GM19455 (cell line): ENCODE data around the gene IL36G.

ENCODE experiments used
- ATAC-seq: cut with Tn5 transposase; IDR thresholded peaks from one replicate; pipeline ENCODE4 v1.9.1; 2021; ENCODE audit not compliant: unreplicated experiment

IL36G gene

DNA sequence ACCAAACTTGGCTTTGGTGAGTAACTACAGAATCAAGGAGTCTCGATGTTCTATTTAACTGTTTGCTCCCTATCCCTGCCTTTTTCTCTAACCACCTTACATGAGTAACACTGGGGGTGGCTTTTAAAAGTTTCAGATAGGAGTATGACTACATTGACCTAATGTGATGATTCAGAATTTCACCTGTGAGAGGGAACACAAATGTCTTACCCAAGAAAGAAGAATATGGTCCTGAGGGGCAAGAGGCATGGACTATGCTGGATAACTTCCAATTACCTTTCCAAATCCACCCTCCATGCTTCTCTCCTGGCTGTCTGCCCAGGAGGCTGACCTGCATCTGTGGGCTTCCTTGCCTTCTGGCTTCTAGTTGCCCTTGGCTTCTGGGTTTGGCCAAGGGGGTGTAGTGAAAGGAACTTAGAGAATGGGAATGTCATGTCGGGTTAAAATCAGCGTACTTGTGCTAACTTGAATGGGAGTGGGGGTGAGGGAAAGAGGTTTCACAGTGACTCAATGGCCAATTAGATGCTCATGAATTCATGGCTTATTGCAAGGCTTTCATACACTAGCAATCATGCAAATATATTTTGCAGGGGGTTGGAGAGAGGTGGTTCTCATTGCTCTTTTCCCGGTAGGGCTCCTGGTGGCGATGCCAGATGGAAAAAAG, 5.3 kb upstream of the IL36G start:
- ATAC-seq, result no peak

DNA sequence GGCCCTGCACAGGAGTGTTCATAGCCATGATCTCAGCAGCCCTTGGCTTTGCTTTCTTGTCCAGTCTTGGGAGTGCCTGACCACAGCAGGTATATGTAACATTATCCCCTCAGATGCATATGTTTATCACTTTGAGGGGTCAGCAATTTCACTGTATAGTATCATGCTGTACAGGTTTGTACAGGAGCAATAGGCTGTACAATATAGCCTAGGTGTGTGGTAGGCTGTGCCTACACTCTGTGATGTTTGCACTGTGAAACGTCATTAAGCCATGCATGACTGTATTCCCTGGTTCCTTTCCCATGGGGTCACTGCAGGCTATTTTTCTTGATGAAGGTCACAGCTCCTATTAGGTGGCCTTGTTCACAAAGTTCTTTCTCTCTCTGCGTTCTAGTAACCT, 4.7 kb upstream of the IL36G start:
- no peak for ATAC-seq

DNA sequence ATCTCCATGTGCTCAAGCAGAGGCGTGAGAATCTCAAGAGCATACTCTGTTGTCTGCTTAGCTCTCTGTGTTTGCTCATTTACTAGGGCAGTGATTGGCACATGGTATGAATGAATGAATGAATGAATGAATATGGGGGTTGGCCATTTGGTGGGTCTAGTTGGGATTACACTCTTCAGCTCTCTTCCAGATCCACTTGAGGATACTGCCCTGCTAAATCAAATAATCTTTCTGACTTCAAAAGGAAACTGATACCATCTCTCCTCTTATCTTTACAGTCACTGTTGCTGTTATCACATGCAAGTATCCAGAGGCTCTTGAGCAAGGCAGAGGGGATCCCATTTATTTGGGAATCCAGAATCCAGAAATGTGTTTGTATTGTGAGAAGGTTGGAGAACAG, 1.9 kb downstream of the IL36G start:
- no peak for ATAC-seq

DNA sequence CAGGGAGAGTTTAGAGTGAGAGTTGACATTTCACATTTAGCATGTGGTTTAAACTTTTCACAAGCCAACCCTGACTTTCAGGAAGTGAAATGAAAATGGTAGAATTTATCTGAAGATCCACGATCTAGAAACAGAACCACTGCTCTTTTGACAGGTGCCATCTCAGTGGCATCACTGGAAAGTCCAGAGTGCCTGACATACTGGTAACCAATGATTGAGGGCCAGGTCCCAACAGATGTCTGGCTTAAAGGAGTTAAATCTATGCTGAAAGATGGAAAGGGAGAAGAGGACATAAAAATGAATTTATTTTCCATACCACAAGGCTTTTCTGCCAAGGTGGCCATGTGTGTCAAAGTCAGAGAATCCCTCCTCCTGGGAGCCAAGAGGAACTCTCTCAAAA, 2.7 kb downstream of the IL36G start:
- no peak for ATAC-seq

DNA sequence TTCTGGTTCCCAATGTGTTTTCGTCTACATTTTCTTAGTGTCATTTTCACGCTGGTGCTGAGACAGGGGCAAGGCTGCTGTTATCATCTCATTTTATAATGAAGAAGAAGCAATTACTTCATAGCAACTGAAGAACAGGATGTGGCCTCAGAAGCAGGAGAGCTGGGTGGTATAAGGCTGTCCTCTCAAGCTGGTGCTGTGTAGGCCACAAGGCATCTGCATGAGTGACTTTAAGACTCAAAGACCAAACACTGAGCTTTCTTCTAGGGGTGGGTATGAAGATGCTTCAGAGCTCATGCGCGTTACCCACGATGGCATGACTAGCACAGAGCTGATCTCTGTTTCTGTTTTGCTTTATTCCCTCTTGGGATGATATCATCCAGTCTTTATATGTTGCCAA, 7.3 kb downstream of the IL36G start:
- ATAC-seq, result no peak

DNA sequence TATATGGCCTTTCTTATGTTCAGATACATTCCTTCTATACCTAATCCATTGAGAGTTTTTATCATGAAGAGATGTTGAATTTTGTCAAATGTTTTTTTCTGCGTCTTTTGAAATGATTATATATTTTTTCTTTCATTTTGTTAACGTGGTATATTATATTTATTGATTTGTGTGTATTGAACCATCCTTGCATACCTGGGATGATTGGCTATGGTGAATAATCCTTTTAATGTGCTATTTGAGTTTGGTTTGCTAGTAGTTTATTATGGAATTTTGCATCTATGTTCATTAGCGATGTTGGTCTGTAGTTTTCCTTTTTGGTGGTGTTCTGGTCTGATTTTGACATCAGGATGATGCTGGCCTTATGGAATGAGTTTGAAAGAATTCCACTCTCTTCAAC, 11.8 kb downstream of the IL36G start:
- ATAC-seq, result no peak

DNA sequence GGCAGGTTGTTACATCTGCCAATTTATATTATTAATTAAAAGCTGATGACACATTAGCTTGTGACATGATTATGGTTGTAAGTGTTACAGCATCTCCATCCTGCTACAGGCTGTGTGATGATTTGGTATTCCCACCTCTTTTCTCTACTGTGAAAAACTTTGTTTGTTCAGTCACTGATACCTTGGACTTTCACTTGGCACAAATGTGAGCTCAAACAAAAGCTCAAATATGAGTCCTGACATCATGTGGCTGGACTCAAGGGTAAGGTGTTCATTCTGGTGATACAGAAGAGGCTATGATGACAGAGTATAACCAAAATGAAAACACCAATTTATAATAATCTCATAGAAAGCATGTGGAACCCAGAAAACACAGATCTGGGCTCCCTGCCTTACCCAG, 16.0 kb downstream of the IL36G start:
- no peak for ATAC-seq

DNA sequence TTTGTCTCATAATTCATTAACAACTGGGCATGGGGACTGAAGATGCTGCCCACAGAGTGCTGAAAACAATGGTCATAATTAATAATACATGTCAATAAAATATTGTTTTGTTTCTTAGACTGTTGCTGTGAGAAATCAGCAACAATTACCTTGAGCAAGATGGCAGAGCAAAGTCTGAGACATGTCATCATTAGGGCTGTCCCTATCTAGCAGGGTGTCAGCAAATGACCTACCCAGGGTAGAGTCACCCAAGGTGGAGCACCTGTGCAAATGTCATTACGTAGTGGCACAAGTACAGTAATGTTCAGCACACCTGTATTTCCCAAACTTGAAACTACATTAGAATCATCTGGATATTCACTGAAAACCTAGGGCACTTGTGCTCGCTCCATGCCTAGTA, 16.8 kb downstream of the IL36G start:
- ATAC-seq, result no peak

DNA sequence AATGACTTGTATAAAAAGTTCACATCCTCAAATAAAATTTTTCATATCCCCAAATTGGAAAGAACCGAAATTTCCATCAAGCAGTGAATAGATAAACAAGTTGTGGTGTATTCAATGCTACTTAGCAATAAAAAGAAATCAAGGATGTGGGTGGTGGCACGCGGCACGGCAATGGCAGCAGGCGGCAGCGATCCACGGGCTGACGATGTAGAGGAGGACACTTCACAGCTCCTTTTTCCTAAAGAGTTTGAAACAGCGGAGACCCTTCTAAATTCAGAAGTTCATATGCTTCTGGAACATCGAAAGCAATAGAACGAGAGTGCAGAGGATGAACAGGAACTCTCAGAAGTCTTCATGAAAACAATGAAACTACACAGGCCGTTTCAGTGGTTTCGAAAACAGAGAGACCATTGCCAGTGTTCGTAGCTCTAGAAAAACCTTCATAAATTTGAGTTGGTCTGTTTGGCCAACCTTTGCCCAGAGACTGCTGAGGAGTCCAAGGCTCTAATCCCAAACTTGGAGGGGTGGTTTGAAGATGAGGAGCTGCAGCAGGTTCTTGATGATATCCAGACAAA, 17.6 kb downstream of the IL36G start:
- no peak for ATAC-seq

DNA sequence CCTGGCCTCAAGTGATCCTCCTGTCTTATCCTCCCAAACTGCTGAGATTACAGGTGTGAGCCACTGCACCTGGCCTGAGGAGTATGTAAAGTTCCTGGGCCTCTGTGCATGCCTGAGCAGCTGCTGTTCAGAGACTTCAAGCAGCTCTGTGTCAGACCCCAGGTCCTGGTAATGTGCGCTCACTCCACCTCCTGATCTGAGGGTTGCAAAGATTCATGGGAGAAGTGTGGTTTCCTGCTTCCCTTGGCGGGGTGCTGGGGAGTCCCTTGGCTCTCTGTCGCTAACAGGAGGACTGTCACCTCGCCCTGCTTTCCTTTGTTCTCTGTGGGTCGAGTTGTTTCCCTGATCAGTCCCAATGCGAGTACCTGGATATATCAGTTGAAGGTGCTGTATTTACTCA, 18.8 kb downstream of the IL36G start:
- ATAC-seq, result no peak

DNA sequence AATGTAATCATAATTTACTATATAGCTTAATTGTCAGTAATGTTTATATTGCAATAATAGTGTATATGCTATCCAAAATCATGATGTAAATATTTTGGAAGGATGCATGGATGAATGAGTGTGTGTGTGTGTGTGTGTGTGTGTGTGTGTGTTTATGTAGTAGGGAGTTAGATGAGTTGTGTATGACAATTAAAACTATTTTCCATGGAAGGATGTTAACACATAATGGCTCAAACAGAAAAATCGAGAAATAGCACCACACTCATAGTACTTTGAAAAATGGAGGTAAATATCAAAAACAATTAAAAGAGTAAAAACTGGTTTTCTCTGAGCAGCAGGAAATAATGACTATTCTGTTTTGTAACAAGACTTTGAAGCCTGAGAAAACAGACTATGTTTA, 19.3 kb downstream of the IL36G start:
- no peak for ATAC-seq

DNA sequence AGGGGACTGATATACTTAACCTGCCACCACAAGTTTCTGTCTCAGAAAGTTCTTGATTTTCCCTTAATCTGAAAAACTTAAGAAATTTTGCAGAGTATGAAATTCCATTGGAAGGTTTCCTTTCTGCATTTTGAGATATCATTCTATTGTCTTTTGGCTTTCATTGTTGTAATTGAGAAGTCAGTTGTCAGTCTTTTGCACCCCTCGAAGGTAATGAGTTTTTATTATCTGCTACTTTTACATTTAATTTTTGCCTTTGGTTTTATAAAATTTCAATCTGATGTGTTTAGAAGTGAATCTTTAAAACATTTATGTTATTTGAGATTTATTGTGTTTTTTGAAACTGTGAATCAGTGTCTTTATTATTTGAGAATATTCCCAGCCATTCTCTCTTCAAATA, 22.6 kb downstream of the IL36G start:
- no peak for ATAC-seq

DNA sequence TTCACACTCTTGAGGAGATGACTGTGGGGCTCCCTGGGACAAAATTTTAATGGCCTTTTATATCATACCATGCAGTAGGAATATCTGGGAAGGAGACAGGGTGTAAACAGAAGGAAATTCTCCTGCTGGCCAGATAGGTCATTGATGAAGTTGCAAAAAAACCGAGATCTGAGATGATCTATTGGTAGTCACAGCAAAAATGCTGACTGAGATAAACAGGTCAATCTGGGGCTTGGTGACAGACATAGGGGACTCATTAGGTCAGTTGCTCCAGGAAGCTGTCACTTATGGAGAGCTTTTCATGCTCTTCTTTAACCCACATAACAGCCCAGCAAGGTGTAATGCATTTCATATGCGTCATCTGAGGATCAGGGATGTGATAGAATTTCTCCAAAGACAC, 24.9 kb downstream of the IL36G start:
- no peak for ATAC-seq

DNA sequence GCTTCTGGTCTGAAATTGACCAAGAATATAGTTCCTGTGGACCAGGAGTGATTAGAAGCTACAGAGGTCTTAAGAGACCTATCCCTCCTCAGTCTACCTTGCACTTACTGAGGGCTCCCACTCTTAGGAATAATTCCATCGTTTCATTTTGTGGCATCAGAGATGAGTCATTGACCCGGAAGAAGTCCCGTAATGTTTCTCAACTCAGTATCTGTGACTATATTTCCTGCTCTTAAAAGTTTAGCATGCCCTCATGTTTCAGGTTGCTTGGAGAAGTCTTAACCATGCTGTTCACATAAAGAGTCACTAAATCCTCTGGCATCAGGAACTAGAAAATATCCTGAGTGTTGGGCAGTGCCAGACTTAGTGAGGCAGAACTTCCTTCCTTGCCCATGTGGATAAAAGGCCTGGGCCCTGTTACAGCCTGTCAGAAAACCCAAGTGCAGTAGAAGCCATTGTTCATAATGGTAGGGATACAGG, 27.3 kb downstream of the IL36G start, which contains the start of gene IL36A:
Gene IL36A (plus strand): TSS at position 430 of the 480 bp plus-strand sequence. CDS start 413 bp downstream, outside the sequence.
- ATAC-seq, result no peak

DNA sequence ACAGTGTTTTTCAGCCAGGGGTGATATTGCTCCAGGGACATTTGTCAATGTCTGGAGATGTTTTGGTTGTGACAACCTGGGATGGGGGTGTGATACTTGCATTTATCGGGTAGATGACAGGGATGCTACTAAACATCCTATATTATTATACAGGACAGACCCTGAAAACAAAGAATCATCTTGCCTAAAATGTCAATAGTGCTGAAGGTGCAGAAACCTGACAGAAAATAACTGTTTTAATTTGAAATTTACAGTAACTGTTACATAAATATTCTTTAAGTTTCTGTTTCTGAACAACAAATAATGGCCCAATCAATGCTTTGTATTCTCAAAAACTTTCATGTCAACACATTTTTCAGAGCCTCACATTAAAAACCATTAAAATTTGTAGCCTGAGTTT, 29.4 kb downstream of the IL36G start:
- no peak for ATAC-seq

DNA sequence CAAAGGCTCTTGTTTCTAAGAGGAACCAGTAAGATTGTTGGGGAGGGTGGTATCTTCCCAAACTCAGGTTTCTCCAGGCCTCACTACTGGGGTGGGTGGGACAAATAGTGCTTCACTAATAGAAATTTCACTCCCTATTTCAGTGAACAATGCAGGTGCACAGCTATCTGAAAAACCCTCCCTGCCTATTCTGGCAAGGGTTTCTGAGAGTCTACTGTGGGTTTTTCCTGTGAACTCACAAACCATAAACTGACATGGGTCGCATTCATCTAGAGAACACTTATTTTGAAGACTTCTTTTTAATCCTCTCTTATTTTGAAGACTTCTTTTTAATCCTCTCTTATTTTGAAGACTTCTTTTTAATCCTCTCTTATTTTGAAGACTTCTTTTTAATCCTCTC, 31.8 kb downstream of the IL36G start:
- ATAC-seq, result no peak

DNA sequence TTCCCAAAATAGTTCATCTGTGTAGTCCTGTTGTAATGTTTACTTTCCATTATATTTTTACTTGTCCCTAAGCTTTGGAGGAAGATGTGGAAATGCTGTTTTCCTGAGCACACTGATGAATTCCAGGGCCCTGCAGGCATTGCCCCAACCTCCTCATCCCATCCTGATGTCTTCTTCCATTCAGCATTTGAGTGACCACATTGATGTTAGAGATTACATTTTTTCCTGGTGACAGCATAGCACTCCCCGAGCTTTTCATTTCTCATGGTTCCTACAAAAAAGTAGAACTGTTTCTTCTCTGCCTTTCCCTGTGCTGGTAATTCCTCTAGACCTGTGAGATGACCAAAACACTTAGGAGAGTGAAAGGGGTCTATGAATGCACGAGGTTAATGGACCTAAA, 32.3 kb downstream of the IL36G start:
- ATAC-seq, result no peak

DNA sequence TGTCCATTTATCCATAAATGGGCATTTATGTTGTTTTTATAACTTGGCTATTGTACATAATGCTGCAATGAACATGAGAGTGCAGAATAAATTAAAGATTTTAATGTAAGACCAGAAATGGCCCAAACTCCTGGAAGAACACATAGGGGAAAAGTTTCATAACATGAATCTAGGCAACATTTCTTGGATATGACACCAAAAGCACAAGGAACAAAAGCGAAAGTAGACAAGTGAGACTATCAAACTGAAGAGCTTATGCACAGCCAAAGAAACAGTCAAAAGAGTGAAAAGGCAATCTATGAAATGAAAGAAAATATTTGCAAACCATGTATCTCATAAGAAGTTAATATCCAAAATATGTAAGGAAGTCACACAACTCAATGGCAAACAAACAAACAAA, 33.3 kb downstream of the IL36G start:
- ATAC-seq, result no peak

DNA sequence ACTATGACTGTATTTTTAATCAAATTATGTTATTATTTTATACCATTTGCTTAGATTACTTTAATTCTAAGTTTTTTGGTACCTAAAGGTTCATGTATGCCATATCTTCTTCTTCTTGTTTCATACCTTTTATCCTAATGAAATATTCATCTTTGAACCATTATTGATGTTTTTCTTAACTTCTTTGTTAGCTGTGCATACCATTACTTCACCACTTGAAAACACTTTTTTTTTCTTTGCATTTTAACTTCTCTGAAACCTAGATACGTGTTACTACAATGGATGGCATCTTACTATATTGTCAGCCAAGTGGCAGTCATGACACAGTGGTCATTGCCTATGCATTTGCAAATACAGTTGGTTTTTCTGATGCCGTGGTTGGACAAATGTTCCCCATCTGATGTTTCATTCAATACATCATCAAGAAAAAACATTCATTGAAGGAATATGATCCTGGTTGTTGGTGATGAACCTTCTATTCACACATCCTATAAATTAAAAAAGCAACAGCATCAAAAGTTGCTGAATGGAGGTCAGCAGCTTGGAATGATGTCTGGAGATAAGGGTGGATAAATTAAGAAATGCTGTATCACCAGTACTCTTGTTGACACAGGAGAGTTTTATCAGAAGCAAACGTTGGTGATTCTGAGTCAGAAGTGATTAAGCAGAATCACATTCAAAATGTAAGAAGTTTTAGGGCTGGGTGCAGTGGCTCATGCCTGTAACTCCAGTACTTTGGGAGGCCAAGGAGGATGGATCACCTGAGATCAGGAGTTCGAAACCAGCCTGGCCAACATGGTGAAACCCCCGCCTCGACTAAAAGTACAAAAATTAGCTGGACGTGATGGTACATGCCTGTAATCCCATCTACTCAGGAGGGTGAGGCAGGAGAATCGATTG, 34.9 kb downstream of the IL36G start:
- no peak for ATAC-seq

DNA sequence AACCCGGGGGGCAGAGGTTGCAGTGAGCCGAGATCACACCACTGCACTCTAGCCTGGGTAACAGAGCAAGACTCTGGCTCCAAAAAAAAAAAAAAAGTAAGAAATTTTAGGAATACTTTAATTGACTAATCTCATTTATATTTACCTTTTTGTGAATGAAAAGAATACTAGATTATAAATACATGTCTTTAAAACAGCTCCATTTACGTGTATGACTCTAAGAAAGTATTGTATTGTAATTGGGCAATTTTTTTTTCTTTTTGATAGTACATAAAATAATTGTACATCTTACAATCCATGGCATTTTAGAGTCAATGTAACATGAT, 35.5 kb downstream of the IL36G start:
- ATAC-seq, result no peak

DNA sequence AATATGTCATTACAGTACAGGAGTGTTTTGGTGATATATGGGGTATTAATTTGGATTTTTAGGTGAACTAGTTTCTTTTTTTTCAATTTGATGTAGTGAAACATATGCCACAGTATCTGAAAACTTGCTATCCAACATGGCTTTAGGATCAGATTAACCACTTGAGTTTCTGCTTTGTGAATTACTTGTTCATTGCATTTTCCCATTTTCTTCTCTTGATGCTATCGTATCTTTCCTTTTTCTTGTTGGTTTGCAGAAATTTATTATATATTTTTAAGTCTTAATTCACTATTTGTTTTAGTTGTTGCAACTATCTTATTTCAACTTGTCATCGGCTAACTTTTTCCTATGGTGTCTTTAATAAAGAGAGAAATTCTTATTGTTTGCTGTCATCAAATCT, 36.3 kb downstream of the IL36G start:
- no peak for ATAC-seq

DNA sequence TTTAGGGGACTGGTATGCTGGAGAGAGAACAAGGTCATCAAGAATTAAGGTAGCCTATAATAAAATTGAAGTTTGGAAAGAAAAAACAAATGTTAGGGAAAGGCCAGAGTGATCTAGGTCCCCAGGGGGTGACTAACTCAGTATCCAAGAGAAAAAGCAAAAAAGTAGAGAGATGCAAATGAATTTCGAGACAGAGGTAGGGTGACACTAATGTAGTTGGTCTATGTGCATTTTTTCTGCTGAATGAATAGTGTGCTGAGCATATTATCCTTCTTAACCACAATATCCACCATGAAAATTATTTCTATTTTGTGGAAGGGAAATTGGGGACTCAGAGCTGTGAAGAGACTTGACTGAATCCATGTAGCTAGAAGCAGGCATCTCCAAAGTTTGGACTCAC, 37.2 kb downstream of the IL36G start:
- ATAC-seq, result no peak
